ENCODE data around the gene CHST6. TPM values are rescaled to one million over a fixed set of nuclear protein-coding genes. Genes with fewer than 3 reads are reported as not detected.

CHST6 gene
- polyA plus RNA-seq, 1 experiment = 0.12 TPM

GRCh38 chr16:75535211-75535843 lies 40.1 kb upstream of the CHST6 start:
- DNase-seq (ENCODE audit: low read depth) = no peak
- CTCF ChIA-PET = interaction anchor here (0.8 kb wide), 1 partner anchor 14 kb away, joined by 4 read pairs; no protein-coding TSS in a partner anchor
- POLR2A ChIA-PET = no interaction called here
- Histone ChIP-seq H3K4me3 (ENCODE audit: low read depth, low read length) (no peak overlapping the region), H3K27me3 (ENCODE audit: control insufficient read depth, insufficient read depth, low read length) (no peaks in the 10 kb centered on the region), H3K36me3 (ENCODE audit: control insufficient read depth, insufficient read depth, low read length) (no peaks in the 10 kb centered on the region)
- no peak for TF ChIP-seq CTCF (IDR thresholded peaks at IDR 0.05; ENCODE audit: insufficient read depth, low read depth, low read length)

GRCh38 chr16:75534560-75535205 lies 39.4 kb upstream of the CHST6 start:
- ChIA-PET POLR2A (no interaction called here), CTCF (interaction anchor here (0.5 to 0.8 kb wide), 2 partner anchors 15 to 375 kb away, joined by 3 to 4 read pairs; no protein-coding TSS in a partner anchor)
- TF ChIP-seq CTCF (IDR thresholded peaks at IDR 0.05; ENCODE audit: insufficient read depth, low read depth, low read length) = no peak
- no peak for DNase-seq (ENCODE audit: low read depth)
- H3K4me3 ChIP-seq (ENCODE audit: low read depth, low read length) = no peak overlapping the region
- H3K27me3 ChIP-seq (ENCODE audit: control insufficient read depth, insufficient read depth, low read length) = no peaks in the 10 kb centered on the region
- no peaks in the 10 kb centered on the region for H3K36me3 ChIP-seq (ENCODE audit: control insufficient read depth, insufficient read depth, low read length)

GRCh38 chr16:75532791-75533190 lies 37.5 kb upstream of the CHST6 start:
- Histone ChIP-seq H3K27me3 (ENCODE audit: control insufficient read depth, insufficient read depth, low read length) (no peaks in the 10 kb centered on the region), H3K4me3 (ENCODE audit: low read depth, low read length) (no peak overlapping the region), H3K36me3 (ENCODE audit: control insufficient read depth, insufficient read depth, low read length) (no peaks in the 10 kb centered on the region)
- ChIA-PET CTCF (no interaction called here), POLR2A (no interaction called here)
- DNase-seq (ENCODE audit: low read depth) = no peak
- no peak for TF ChIP-seq CTCF (IDR thresholded peaks at IDR 0.05; ENCODE audit: insufficient read depth, low read depth, low read length)

- ChIA-PET CTCF (interaction anchor here (0.6 to 1.5 kb wide), 2 partner anchors 10 to 15 kb away, joined by 3 to 6 read pairs; no protein-coding TSS in a partner anchor), POLR2A (no interaction called here)
- TF ChIP-seq CTCF (IDR thresholded peaks at IDR 0.05; ENCODE audit: insufficient read depth, low read depth, low read length) = no peak
- no peak overlapping the region for H3K4me3 ChIP-seq (ENCODE audit: low read depth, low read length)
- no peak for DNase-seq (ENCODE audit: low read depth)
- no peaks in the 10 kb centered on the region for H3K27me3 ChIP-seq (ENCODE audit: control insufficient read depth, insufficient read depth, low read length)
- no peaks in the 10 kb centered on the region for H3K36me3 ChIP-seq (ENCODE audit: control insufficient read depth, insufficient read depth, low read length)
Measured at GRCh38 chr16:75532142-75532765, 37.0 kb upstream of the CHST6 start.

- POLR2A ChIA-PET = no interaction called here
- no peak for DNase-seq (ENCODE audit: low read depth)
- CTCF ChIA-PET = no interaction called here
Measured at GRCh38 chr16:75529959-75530358, 34.7 kb upstream of the CHST6 start.

More at GRCh38 chr16:75529959-75530358, 34.7 kb upstream of the CHST6 start:
- no peaks in the 10 kb centered on the region for H3K27me3 ChIP-seq (ENCODE audit: control insufficient read depth, insufficient read depth, low read length)
- H3K36me3 ChIP-seq (ENCODE audit: control insufficient read depth, insufficient read depth, low read length) = no peaks in the 10 kb centered on the region
- no peak for TF ChIP-seq CTCF (IDR thresholded peaks at IDR 0.05; ENCODE audit: insufficient read depth, low read depth, low read length)
- H3K4me3 ChIP-seq (ENCODE audit: low read depth, low read length) = no peak overlapping the region

Data from BJ (cell line).